Erythroblast (primary cell): Measurements from ENCODE around the gene SLC25A6.

Experiments used
- GATA1 ChIP-seq: IDR thresholded peaks from 2 replicates; pipeline ENCODE4 v1.6.1; 2011; ENCODE audit warnings: low read depth, mild to moderate bottlenecking, control low read depth, low read length, moderate library complexity
- POLR2A ChIP-seq: IDR thresholded peaks from 2 replicates; pipeline ENCODE4 v1.6.1; 2011; ENCODE audit warnings: mild to moderate bottlenecking, low read length

- no peak for TF ChIP-seq POLR2A
- TF ChIP-seq GATA1: no peak
These were observed 32.4 kb downstream of the SLC25A6 start for GRCh38 chrX:1359477-1359873.
